Type B pancreatic cell (in vitro differentiated cells): ENCODE results near the gene SPATA20. TPM values are rescaled to one million over a fixed set of nuclear protein-coding genes. Genes with fewer than 3 reads are reported as not detected.

ENCODE experiments used
- DNase-seq: peaks from one replicate; pipeline ENCODE4 v3.0.0; 2021; ENCODE audit warnings: mixed read lengths; ENCODE audit not compliant: unreplicated experiment; ENCODE audit errors: extremely low spot score
- H3K27ac Mint-ChIP-seq: 2 replicates; pipeline ENCODE4 v1.8.0; 2021; ENCODE audit warnings: mild to moderate bottlenecking, mixed read lengths
- H3K27me3 Mint-ChIP-seq: 2 replicates; pipeline ENCODE4 v1.8.0; 2021; ENCODE audit warnings: mixed read lengths
- H3K36me3 Mint-ChIP-seq: 2 replicates; pipeline ENCODE4 v1.8.0; 2021; ENCODE audit warnings: mixed read lengths
- H3K4me1 Mint-ChIP-seq: one replicate; pipeline ENCODE4 v1.8.0; 2021; ENCODE audit warnings: mixed read lengths; ENCODE audit not compliant: unreplicated experiment
- H3K4me3 Mint-ChIP-seq: 2 replicates; pipeline ENCODE4 v1.8.0; 2021; ENCODE audit warnings: mild to moderate bottlenecking, mixed read lengths
- H3K9me3 Mint-ChIP-seq: 2 replicates; pipeline ENCODE4 v1.8.0; 2021; ENCODE audit warnings: mixed read lengths
- CTCF ChIP-seq: fragments of 200-600 bp; sonication (generic); conservative IDR thresholded peaks from 2 replicates; pipeline ENCODE4 v1.5.0; 2021; ENCODE audit warnings: antibody characterized with exemption, mild to moderate bottlenecking
- total RNA-seq: library from RNA; stranded (reverse); gene quantifications from 2 replicates; pipeline ENCODE4 v1.2.1, GENCODE V29; 2021; ENCODE audit warnings: low replicate concordance

SPATA20 gene
- total RNA-seq, 1 donor from 2014 or later: 51.3 TPM

GRCh38 chr17:50582741-50583140 lies 35.8 kb downstream of the SPATA20 start:
- Mint-ChIP-seq H3K9me3 (no peaks in the 10 kb centered on the region), H3K27ac (no peak overlapping the region), H3K4me3 (no peak overlapping the region), H3K27me3 (peaks cover 19% of the 10 kb centered on the region), H3K36me3 (peaks cover 7% of the 10 kb centered on the region), H3K4me1 (peaks cover 51% of the 10 kb centered on the region)
- no peak for DNase-seq
- no peak for TF ChIP-seq CTCF

- Mint-ChIP-seq H3K27ac (no peak overlapping the region), H3K27me3 (peaks cover 18% of the 10 kb centered on the region), H3K4me3 (peak overlapping the region; percentile 56), H3K9me3 (no peaks in the 10 kb centered on the region), H3K36me3 (peaks cover 5% of the 10 kb centered on the region), H3K4me1 (peaks cover 50% of the 10 kb centered on the region)
- TF ChIP-seq CTCF: no peak
- no peak for DNase-seq
Measured at GRCh38 chr17:50583641-50584040, 36.7 kb downstream of the SPATA20 start.

- Mint-ChIP-seq H3K4me1 (peaks cover 49% of the 10 kb centered on the region), H3K27ac (no peak overlapping the region), H3K9me3 (no peaks in the 10 kb centered on the region), H3K27me3 (peaks cover 14% of the 10 kb centered on the region), H3K36me3 (no peaks in the 10 kb centered on the region), H3K4me3 (peak overlapping the region; percentile 55)
- no peak for DNase-seq
- no peak for TF ChIP-seq CTCF
Measured at GRCh38 chr17:50584116-50584515, 37.1 kb downstream of the SPATA20 start.

- Mint-ChIP-seq H3K9me3 (no peaks in the 10 kb centered on the region), H3K27ac (no peak overlapping the region)
Measured at GRCh38 chr17:50584749-50585148, 37.8 kb downstream of the SPATA20 start.

GRCh38 chr17:50585346-50585745 lies 38.4 kb downstream of the SPATA20 start:
- TF ChIP-seq CTCF: no peak
- Mint-ChIP-seq H3K36me3 (no peaks in the 10 kb centered on the region), H3K9me3 (no peaks in the 10 kb centered on the region), H3K27ac (no peak overlapping the region), H3K4me3 (no peak overlapping the region), H3K4me1 (peaks cover 55% of the 10 kb centered on the region), H3K27me3 (peaks cover 14% of the 10 kb centered on the region)
- no peak for DNase-seq

More at GRCh38 chr17:50584749-50585148, 37.8 kb downstream of the SPATA20 start:
- H3K36me3 Mint-ChIP-seq: no peaks in the 10 kb centered on the region
- DNase-seq: no peak
- no peak overlapping the region for H3K4me3 Mint-ChIP-seq
- peaks cover 14% of the 10 kb centered on the region for H3K27me3 Mint-ChIP-seq
- peaks cover 55% of the 10 kb centered on the region for H3K4me1 Mint-ChIP-seq
- no peak for TF ChIP-seq CTCF

GRCh38 chr17:50585891-50586290 lies 38.9 kb downstream of the SPATA20 start:
- no peak for DNase-seq
- no peaks in the 10 kb centered on the region for H3K9me3 Mint-ChIP-seq
- H3K36me3 Mint-ChIP-seq: no peaks in the 10 kb centered on the region
- TF ChIP-seq CTCF: no peak
- no peak overlapping the region for H3K27ac Mint-ChIP-seq
- H3K27me3 Mint-ChIP-seq: peaks cover 14% of the 10 kb centered on the region
- peaks cover 55% of the 10 kb centered on the region for H3K4me1 Mint-ChIP-seq
- H3K4me3 Mint-ChIP-seq: no peak overlapping the region
